Esophagus muscularis mucosa (tissue), 4 donors: Measurements from ENCODE around the gene NINJ2. TPM values are rescaled to one million over a fixed set of nuclear protein-coding genes. Genes with fewer than 3 reads are reported as not detected.
A peak's percentile ranks its signal among the peaks of the same experiment; 100 is the strongest.

ENCODE experiments used
- DNase-seq: peaks from one replicate; pipeline ENCODE4 v3.0.0-alpha.2; 2017; ENCODE audit errors: extremely low spot score
- H3K27ac ChIP-seq, 4 donors: fragments of 200-600 bp; sonication (generic); replicated peaks in 1 of 4; 1 replicate in 3 of 4; 2 replicates in 1 of 4; pipeline ENCODE4 v1.5.1; 2016 to 2019; ENCODE audit warnings: mild to moderate bottlenecking in 1 of 4
- H3K27me3 ChIP-seq, 4 donors: fragments of 200-600 bp; sonication (generic); one replicate each; pipeline versions ENCODE4 v1.5.1 to v1.6.0; 2016 to 2019
- H3K36me3 ChIP-seq, 4 donors: fragments of 200-600 bp; sonication (generic); one replicate each; pipeline ENCODE4 v1.5.1; 2016 to 2019
- H3K4me1 ChIP-seq, 4 donors: fragments of 200-600 bp; sonication (generic); one replicate each; pipeline ENCODE4 v1.5.1; 2016 to 2019
- H3K4me3 ChIP-seq, 4 donors: fragments of 200-600 bp; sonication (generic); 1 replicate in 2 of 4; 2 replicates in 2 of 4; pipeline ENCODE4 v1.5.1; 2016 to 2019; ENCODE audit warnings: mild to moderate bottlenecking in 4 of 4, moderate library complexity in 1 of 4
- H3K9me3 ChIP-seq, 4 donors: fragments of 200-600 bp; sonication (generic); 1 replicate in 3 of 4; 2 replicates in 1 of 4; pipeline ENCODE4 v1.5.1; 2016 to 2019
- EP300 ChIP-seq: sonication (generic); formaldehyde crosslinking; IDR thresholded peaks from one replicate; pipeline ENCODE4 v1.6.1; 2017; ENCODE audit warnings: antibody characterized with exemption
- POLR2A ChIP-seq: fragments of 450-650 bp; IDR thresholded peaks from one replicate; pipeline ENCODE4 v1.6.1; 2017; ENCODE audit warnings: antibody characterized with exemption, moderate library complexity, mild to moderate bottlenecking, low read depth
- POLR2AphosphoS5 ChIP-seq, 2 donors: sonication (generic); formaldehyde crosslinking; IDR thresholded peaks; one replicate each; pipeline ENCODE4 v1.6.1; 2017; ENCODE audit warnings: antibody characterized with exemption in 2 of 2
- WGBS: methylation state at CpG from one replicate; pipeline ENCODE4 v1.1.5; 2018; 5-methylcytosine and 5-hydroxymethylcytosine counted together
- intact Hi-C: fragments of 100-400 bp; cut with DNase I; formaldehyde crosslinking; loops from one replicate; pipeline ENCODE4 v1.15.1; 2023
- total RNA-seq, 4 donors: library from RNA; depleted of rRNA; stranded (reverse); fragments of >200 nt; gene quantifications; one replicate each; pipeline versions ENCODE4 v1.1.0 to v1.2.1, GENCODE V29; 2016
- TF ChIP-seq, protein P1 (sequence below), 3 experiments: fragments of 200-600 bp in 2 of 3; fragments of 450-650 bp in 1 of 3; sonication (generic) in 2 of 3; IDR thresholded peaks; one replicate each; pipeline ENCODE4 v1.5.1; 2017 to 2019; ENCODE audit warnings: antibody characterized with exemption in 3 of 3, mild to moderate bottlenecking in 2 of 3, moderate library complexity in 1 of 3

The NINJ2 gene
- total RNA-seq, 4 donors from 2014 or later: 2.9 to 11.1 (median 7.1) TPM

DNA sequence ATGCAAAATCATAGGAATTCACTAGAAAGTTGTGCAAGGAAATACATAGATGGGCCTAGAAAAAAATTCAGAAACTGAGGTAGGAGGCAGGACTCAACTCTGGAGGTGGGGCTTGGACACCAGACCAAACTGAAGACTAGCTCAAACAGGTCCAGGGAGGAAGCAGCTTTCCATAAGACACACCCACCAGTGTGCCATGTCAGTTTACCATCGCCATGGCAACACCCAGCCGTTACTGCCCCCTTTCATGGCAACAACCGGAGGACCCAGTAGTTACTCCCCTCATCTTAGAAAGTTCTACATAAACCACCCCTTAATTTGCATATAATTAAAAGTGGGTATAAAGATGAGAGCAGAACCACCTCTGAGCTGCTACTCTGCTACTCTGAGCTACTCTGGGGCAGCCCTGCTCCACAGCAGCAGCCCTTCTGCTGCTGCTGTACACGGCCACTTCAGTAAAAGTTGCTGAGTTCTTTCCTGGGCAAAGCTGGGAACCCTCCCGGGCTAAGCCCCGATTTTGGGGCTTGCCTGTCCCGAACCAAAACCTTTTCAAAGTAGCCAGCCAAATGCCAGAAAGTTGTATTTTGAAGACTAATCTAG lies 30.8 kb upstream of the NINJ2 start:
- 91% methylated on average over 7 of the region's 7 CpGs for WGBS
- no peaks in the 10 kb centered on the region for H3K36me3 ChIP-seq
- intact Hi-C loops: no loop called here
- no peak overlapping the region for H3K4me3 ChIP-seq
- no peak for DNase-seq
- H3K9me3 ChIP-seq: peaks cover 0 to 20% (median 17%) of the 10 kb centered on the region in 4 donors
- H3K27ac ChIP-seq: no peak overlapping the region
- no peaks in the 10 kb centered on the region for H3K27me3 ChIP-seq
- no peak for TF ChIP-seq POLR2A
- TF ChIP-seq POLR2AphosphoS5 (IDR thresholded peaks at IDR 0.05): no peak
- TF ChIP-seq, protein P1, sequence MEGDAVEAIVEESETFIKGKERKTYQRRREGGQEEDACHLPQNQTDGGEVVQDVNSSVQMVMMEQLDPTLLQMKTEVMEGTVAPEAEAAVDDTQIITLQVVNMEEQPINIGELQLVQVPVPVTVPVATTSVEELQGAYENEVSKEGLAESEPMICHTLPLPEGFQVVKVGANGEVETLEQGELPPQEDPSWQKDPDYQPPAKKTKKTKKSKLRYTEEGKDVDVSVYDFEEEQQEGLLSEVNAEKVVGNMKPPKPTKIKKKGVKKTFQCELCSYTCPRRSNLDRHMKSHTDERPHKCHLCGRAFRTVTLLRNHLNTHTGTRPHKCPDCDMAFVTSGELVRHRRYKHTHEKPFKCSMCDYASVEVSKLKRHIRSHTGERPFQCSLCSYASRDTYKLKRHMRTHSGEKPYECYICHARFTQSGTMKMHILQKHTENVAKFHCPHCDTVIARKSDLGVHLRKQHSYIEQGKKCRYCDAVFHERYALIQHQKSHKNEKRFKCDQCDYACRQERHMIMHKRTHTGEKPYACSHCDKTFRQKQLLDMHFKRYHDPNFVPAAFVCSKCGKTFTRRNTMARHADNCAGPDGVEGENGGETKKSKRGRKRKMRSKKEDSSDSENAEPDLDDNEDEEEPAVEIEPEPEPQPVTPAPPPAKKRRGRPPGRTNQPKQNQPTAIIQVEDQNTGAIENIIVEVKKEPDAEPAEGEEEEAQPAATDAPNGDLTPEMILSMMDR (IDR thresholded peaks at IDR 0.05): no peak
- no peak for TF ChIP-seq EP300
- no peaks in the 10 kb centered on the region for H3K4me1 ChIP-seq

DNA sequence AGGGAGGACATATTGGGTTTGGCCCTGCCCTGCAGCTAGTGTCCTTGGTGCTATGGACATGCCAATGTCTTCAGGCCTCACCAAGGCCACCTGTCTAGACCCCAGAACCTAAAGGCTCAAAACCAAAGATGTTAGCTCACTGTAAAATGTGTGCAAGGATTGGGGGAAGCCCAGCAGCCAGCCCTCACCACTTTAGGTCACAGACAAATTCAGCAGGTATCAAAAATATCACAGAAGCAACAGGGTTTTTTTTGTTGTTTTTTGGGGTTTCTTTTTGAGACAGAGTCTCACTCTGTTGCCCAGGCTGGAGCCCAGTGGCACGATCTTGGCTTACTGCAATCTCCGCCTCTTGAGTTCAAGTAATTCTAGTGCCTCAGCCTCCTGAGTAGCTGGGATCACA lies 29.0 kb upstream of the NINJ2 start:
- no peak for DNase-seq
- Histone ChIP-seq H3K9me3 (peaks cover 0 to 3% (median under 1%) of the 10 kb centered on the region in 4 donors), H3K4me1 (no peaks in the 10 kb centered on the region), H3K36me3 (no peaks in the 10 kb centered on the region), H3K27ac (no peak overlapping the region), H3K4me3 (no peak overlapping the region), H3K27me3 (no peaks in the 10 kb centered on the region)
- intact Hi-C loops: no loop called here
- WGBS: 100% methylated on average over 2 of the region's 2 CpGs
- TF ChIP-seq POLR2AphosphoS5 (IDR thresholded peaks at IDR 0.05): no peak
- no peak for TF ChIP-seq POLR2A
- TF ChIP-seq, protein P1 (IDR thresholded peaks at IDR 0.05): no peak
- no peak for TF ChIP-seq EP300

DNA sequence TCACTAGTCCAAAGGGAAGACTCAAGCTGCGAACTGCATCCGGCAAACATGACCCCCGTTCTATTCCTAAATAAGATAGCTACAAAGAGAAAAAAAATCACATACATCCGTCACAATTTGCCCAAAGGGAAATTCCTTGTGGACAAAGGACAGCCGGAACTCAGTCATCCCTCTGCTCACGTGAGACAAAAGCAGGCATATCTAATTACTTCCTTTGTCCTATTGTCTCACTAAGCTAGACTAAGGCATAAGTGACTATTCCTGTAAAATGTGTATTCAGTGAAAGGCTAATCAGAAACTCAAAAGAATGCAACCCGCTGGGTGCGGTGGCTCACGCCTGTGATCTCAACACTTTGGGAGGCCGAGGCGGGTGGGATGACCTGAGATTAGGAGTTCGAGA lies 27.2 kb upstream of the NINJ2 start:
- Histone ChIP-seq H3K27ac (peak overlapping the region in 1 of 4 donors; percentile 53), H3K36me3 (no peaks in the 10 kb centered on the region), H3K4me1 (peaks cover 0 to 2% (median 0%) of the 10 kb centered on the region in 4 donors), H3K27me3 (no peaks in the 10 kb centered on the region), H3K9me3 (no peaks in the 10 kb centered on the region), H3K4me3 (no peak overlapping the region)
- no peak for DNase-seq
- intact Hi-C loops: no loop called here
- 93% methylated on average over 12 of the region's 12 CpGs for WGBS
- TF ChIP-seq POLR2AphosphoS5 (IDR thresholded peaks at IDR 0.05) (peak; percentile 19 to 27), POLR2A (no peak)

DNA sequence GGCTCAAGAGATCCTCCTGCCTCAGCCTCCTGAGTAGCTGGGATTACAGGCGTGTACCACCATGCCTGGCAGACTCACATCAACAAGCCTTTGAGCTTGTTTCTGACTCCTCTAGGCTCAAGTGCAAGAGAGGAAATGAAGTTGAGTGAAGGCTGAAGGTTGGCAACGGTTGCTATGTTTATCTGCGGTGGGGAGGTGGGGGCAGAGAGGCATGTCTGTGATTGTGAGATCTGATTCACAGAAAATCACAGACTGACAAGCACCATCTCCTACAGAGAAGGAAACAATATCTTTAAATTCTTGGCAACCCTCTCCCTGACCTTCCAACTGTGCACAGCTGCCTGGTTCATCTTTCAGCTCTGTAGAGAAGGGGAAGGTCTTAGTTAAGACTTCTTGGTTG lies 22.1 kb upstream of the NINJ2 start:
- H3K9me3 ChIP-seq: no peaks in the 10 kb centered on the region
- TF ChIP-seq POLR2A: no peak
- TF ChIP-seq, protein P1 (IDR thresholded peaks at IDR 0.05): no peak
- no peak for TF ChIP-seq EP300
- TF ChIP-seq POLR2AphosphoS5 (IDR thresholded peaks at IDR 0.05): no peak
- intact Hi-C loops: no loop called here
- WGBS: 52% methylated on average over 3 of the region's 3 CpGs
- H3K4me1 ChIP-seq: peaks cover 0 to 4% (median 0%) of the 10 kb centered on the region in 4 donors
- no peak overlapping the region for H3K4me3 ChIP-seq
- H3K36me3 ChIP-seq: no peaks in the 10 kb centered on the region
- no peak for DNase-seq
- H3K27ac ChIP-seq: no peak overlapping the region
- no peaks in the 10 kb centered on the region for H3K27me3 ChIP-seq

DNA sequence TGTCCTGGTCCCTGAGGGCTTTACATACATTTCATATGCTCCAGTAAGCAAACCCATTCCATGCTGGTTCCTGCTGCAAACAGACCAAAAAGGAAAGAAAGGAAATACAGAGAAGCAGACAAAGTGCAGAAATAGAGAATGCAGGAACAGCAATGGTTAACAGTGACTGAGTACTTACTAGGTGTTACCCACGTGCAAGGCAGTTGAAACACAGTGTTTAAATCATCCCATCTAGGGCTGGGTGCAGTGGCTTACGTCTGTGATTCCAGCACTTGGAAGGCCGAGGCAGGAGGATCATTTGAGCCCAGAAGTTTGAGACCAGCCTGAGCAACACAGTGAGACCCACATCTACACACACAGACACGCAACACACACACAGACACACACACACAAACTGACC lies 21.2 kb upstream of the NINJ2 start:
- no peaks in the 10 kb centered on the region for H3K36me3 ChIP-seq
- H3K27me3 ChIP-seq: no peaks in the 10 kb centered on the region
- 72% methylated on average over 4 of the region's 4 CpGs for WGBS
- H3K27ac ChIP-seq: no peak overlapping the region
- H3K9me3 ChIP-seq: no peaks in the 10 kb centered on the region
- intact Hi-C loops: no loop called here
- H3K4me3 ChIP-seq: no peak overlapping the region
- TF ChIP-seq POLR2A (no peak), POLR2AphosphoS5 (IDR thresholded peaks at IDR 0.05) (no peak), EP300 (no peak)
- TF ChIP-seq, protein P1 (IDR thresholded peaks at IDR 0.05): no peak
- no peak for DNase-seq
- H3K4me1 ChIP-seq: peaks cover 0 to 4% (median 0%) of the 10 kb centered on the region in 4 donors
